Stimulated activated CD4-positive, alpha-beta T cell treated with anti-CD3 and anti-CD28 coated beads, Interleukin-12 subunit alpha, Interleukin-12 subunit beta, amount 100 ng/mL, for 48 hours (primary cell): Measurements from ENCODE around the gene LOXL4.

Experiments
- DNase-seq, 3 donors: peaks; one replicate each; pipeline ENCODE4 v3.0.0-alpha.2; 2020; ENCODE audit warnings: low read depth in 2 of 3, low spot score in 1 of 3

Gene LOXL4

DNA sequence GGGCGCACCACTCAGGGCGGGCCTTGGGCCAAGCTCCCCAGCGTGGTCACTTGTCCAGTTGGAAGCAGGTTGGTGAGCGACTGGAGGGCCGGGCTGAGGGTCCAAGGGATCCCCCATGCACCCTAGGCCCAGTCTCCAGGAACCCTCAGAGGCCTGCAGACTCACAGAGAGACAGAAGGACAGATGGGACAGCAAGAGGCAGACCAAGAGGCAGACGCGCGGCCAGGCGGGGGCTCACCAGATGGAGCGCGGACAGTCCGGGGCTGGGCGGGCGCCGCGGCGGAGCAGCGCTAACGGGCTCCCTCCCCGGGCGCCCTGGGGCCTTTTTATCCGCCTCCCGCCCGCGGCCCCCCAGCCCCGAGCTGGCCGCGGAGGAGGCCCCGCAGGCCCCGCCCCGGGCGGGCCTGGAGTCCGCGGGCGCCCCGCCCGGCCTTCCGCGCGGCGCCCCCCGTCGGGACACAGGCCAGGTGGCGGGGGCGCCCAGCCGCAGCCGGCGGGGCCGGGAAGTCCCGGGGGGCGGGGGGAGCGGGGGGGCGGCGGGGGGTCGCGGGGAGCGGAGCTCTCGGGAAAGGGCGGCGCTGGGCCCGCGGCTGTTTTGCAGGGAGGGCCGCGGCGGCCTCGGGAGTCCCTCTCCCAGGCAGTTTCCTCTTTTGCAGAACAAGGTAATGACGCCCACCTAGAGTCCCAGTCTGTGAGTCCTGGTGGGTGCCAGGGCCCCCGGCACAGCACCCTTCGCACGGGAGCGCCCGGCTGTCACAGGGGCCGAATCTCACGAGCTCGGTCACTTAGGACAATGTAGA, at the start of gene LOXL4:
LOXL4 (minus strand) TSS at position 301 of the 800 bp plus-strand sequence. CDS start 5,175 bp downstream, outside the sequence.
- no peak for DNase-seq

DNA sequence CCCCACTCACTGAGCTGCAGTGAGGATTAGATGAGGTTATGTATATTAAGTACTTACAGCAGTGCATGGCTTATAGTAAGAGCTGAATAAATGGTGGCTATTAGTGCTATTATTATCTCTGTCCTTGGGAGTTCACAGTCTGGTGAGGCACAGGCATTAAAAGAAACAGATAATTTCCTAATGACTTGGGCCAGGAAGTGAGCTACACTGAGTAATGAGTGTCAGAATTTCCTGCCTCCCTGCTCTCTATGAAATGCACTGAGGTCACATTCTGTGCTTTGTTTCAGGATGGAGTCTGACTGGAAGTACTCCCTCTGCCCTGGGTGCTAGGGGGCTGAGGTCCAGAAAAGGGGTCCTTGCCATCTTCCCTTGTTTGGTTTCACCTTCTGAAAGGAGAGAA, 48.7 kb upstream of the LOXL4 start:
- no peak for DNase-seq

DNA sequence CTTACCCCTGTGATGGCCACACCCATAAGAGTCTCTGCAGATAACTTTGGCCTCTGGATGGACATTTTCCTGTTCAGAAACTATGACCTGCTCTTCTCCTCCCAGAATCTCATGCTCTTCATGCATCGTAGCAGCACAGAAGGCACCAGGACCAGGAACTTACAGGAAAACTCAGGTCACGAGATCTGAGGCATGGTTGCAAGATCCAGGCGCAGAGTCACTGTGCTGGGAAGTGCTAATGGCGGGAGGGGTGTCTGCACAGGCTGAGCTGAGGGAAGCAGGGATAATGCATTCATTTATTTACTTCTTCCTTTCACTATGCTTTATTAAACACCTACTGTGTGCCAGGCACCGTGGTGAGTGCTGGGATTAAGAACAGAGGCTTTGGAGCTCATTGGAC, 48.2 kb upstream of the LOXL4 start:
- DNase-seq, result no peak

DNA sequence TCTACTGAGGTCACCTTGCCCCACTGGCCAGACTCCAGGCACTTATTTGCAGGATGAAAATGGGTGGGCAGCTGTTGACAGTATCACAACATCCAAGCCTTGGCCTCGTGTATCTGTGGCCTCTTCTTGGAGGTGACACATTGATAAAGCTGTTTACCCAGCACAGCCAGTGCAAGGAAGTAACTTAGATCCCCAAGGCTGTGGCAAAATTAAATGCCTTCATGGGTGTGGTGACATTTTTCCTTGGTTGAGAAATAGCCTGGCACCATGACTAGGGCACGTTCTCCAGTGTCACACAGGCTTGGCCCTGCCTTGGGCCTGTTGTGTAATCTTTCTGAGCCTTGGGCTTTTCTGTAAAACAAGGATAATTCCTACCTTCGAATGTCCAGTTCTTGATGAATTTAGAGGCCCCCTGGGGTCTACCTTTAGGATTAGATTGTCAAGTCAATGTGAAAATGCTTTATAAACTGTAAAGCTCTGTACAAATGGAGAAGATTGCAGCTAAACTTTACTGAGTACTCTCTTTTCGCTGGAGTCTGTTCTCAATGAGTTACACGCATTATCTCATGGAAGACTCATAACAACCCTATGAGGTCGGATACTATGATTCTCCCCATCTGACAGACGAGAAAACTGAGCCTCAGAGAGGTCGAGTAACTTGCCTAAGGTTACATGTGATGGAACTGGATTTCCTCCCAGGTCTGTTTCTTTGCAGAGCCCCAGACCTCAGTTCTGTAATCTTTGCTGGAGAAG, 46.7 kb upstream of the LOXL4 start:
- no peak for DNase-seq

DNA sequence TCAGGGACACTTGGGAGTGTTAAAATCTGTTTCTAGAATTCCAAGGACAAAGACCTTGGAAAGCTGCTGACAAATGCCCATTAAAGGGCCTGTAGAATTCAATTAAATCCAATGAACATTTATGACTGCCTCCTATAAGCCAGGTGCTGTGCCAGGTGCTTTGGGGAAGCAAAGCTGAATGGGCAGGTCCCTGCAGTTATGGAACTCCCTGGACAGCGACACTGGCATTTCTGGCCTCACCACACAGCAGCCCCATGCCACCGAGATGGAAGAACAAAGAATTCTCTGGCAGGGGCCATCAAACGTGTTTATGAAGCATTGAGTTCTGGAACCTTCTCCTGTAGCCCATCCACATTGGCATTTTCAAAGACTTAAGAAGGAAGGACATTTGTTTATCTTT, 45.6 kb upstream of the LOXL4 start:
- DNase-seq, result no peak

DNA sequence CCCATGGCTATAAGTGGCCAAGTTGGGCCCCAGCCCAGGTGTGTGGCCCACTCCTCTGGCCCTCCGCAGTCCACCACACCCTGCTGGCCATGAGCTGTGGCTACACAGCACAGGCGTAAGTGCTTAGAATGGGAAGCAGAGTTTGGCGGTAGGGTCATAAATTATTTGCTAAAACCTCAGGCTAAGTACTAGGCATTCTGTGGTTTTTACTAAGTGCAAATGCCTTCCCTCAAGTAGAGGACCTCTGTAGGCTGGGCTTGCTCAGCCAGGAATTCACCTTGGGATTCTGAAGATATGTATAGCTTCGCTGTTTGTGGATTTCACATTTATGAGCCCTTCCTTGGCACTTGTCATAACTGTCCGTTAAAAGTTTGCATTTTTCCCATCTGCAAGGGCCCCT, 44.8 kb upstream of the LOXL4 start:
- no peak for DNase-seq

DNA sequence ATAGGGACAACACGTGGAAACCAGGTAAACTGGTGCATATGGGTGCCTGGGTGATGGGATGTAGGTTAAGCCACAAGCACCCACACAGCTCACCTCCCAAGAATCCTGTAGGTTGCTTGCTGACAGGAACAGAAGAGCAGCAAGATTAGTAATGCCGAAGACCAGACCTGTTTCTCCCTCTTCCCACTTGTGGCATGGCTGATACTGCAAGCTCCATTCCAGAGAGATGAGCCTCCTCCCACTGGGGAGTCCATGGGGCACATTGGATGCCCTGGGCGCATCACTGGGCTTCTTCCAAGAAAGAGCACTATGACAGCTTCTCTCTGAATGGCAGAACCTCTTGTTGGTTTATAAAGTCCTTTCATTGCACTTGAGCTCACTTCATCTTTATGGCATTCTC, 44.4 kb upstream of the LOXL4 start:
- DNase-seq, result no peak

DNA sequence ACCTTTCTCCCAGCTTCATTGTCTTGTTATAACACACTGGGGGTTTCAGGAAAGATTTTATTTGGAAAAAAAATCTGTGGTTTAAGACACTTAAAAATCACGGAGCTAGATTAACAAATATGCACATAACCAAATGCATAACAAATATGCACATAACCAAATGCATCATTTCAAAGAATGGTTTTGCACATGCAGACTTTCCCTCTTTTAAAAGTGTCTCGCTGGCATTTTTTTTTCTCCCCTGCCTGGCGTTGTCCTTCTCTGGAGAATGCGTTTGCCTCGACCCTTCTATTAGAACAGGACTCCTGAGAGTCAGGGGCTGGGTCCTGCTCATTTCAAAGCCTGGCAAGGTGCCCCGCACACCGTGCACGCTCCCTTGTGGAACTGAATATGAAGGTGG, 42.7 kb upstream of the LOXL4 start:
- no peak for DNase-seq

DNA sequence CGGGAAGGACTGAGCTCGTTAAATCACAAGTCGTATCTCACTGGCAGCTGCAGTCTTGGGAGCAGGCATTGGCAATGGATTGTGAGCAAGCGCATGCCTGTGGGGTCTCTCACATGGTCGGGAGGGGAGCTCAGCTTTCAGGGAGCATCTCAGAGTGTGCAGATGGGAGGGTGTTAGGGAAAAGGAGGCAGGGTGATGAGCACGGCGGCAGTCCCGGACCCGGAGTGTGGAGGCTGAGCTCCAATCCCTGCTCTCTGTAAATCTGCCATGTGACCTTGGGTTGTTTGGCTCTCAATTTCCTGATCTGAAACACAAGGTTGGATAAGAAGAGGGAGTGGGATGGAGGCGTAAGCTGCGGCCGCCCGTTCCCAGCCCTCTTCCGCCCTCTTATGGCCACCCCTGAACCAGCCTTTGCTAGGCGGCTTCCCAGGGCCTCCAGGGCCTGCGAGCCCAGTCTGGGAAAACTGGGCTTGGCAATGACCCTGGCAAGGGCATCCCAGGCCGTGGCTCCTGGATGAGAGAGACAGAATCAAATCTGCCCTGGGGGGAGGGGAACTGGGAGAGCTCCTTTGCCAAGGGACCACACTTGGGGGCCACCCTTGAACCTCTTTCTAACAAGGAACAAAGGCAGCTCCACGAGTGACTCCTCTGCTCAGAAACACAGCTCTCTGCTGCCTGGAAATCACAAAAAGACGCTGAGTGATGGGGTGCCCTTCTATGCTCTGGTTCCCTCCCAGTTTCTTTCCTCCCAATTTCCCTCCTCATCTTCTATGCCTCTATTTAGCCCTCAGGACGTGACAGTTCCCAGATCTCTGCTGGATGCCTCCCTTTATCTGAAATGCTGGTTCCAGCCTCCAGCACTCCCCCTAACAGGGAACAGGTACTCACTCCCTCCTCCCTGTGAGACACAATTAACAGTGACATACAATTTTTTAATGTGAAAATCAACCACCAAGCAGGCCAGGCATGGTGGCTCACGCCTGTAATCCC, 41.7 kb upstream of the LOXL4 start:
- peak in 2 of 3 donors; percentile 20 to 23 for DNase-seq

DNA sequence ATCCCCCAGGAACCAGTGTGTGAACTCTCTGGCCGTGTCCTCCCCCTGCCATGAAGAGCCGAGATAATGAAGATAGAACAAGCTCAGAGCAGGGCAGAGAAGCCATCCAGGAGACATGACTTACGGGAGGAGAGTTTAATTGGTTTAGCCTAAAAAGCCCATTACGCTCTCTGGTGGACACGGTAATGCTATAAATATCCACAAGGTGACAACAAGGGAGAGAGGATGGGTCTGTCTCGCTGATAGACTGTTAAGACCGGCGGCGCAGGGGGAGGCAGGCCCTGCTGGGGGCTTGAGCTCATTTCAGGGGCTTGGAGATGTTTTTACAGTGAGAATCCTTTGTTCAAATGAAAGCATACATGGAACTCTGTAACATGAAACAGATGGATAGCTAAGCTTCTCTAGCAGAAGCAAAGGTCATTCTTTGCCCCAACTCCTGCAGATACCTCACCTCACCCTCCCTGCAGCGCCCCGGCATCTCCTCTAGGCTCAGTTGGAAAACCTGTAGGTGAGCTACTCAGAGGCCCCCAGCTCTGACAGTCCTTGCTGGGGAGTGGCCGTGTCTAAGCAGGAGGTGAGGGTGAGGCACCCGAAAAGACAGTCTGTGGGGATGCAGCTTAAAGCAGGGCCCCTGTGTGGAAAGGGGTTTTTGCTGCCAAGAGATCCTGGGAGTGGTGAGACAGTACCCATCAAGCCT, 40.8 kb upstream of the LOXL4 start:
- no peak for DNase-seq

DNA sequence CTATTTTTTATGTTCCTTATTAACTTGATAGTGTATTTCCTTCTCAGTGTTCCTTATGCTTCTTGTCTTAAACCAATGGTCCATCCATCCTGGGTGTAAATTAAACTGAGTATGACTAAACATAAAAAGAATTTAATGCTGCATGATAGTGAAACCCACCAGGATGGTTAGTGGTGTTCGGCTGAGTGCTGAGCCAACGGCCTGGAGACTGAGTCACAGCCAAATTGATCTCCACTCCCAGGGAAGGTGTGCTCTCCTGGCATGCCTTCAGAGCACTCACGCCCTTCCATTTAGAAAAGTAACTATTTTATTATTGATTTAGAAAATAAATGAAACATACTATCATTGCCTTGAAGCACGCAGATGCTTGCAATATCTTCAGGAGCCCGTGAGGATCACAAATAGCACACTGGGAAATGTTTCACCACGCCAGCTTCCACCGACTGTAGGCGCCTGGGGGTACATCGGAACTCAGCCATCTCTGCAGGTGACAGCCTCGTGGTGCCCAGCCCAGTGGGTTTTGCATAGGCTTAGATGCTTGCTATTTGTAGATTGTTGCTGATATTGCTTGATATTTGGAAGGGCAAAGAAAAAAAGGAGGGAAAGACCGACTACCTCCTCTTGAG, 40.0 kb upstream of the LOXL4 start:
- no peak for DNase-seq

DNA sequence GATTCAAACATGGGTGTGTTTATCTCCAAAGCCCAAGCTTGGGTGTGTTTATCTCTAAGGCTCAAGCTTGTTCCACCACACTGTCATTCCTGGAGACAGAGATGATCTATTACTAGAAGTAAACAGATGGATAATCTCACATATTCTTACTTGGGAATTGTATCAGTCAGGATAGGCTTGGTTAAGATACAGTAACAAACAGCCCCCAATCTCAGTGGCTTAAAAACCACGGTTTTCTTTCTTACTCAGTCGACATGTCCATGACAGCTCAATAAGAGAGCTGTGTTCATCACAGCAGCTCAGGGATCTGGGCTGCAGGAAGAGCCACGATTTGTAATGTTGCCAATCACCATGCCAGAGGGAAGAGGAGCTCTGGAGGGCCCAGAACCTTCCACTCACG, 38.5 kb upstream of the LOXL4 start:
- no peak for DNase-seq

DNA sequence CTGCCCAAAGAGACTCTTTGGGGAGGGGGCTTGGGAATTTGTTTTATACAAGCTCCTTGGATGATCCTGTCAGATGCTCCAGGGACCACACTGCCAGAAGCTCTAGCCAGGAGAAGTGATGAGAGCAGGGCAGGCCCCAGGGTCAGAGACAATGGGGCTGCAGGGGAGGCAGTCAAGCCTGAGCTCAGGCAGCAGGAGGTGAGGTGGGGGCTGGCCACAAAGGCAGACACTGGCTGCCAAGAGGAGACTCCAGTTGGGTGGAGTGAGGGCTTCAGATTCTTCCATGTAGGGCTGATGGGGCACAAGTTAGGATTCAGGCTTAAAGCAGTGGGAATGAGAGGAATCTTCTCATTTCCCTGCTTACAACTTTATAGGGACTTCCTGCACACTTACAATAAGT, 35.6 kb upstream of the LOXL4 start:
- DNase-seq, result no peak

DNA sequence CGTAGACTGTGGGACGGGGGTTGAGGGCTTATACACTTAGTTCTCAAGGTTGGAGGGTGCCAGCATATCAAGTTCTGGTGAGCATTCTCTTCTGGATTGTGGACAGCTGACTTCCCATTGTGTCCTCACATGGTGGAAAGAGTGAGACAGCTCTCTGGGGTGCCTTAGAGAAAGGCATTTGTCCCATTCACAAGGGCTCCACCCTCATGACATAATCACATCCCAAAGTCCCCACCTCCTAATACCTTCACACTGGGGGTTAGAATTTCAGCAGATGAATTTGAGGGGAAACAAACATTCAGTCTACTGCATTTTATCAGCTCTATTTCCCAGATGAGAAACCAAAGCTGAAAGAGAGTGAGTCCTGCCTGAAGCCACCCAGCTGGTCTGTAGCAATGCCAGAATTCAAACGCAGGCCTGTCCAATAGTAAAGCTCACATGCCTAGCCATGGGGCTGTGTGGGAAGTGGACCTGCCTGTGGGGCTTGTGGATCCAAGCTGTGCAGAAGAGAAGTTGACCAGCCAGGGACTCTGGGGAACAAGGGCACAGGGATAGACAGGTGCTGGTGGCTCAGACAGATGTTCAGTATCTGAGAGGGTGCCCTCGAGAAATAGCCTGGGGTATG, 34.9 kb upstream of the LOXL4 start:
- DNase-seq, result no peak

DNA sequence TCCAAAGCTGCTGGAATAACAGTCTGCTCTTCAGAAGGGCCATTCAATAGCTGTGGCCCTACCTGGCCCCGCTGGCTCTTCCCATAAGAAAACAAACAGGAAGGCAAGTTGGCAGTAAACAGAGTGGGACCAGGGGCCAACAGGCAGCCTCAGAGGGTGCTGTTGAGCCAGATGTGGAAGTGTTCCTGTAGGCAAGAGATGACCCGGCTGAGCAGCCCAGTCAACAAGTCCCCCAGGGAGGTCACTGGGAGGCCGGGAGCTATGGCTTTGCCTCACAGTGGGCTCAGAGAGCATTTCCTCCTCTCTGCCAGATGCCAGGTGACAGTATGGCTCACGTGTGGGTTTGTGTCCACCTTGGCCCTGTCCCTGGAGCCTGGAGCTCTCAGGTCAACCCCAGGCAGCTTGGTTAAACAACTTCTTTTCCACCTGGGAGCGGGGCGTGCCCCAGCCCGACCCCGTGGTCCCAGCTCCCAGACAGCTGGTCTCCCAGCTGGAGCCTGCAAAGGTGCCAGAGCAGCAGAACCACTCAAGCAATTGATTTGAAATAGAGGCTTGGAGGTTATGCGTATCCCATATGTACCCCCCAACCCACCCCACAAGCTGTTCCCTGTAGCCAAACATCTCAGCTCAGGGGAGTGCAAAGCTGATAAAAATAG, 33.8 kb upstream of the LOXL4 start:
- no peak for DNase-seq

DNA sequence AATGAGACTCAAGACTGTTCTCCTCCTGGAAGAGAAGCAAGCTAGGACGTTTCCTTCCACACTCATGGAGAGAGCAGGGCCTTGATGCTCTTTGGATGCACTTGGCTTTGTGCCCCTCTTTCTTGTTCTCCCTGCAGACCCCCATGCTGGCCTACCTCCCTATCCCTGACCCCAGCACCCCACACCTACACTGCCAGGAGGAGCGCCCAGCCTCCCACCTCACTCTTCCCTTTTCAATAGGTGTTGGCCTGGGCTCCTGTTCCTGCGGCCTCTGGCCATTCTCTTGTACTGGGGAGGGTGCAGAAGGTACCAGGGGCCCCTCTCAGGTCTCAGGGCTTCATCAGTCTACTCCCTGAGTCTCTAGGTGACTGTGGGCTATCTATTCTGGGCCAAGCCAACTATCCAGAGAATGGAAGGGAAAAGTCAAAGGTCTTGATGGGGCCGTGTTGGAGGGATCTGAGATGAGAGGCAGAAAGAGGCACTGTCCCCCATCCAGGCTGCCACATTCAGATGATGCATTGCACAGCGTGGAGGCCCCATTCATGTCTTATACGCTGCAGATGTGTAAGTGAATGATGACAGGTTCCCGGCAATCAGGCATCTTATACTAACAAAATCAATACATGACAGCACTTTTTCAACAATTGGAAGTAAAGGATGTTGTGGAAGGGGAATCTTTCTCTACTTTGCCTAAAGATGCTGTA, 32.7 kb upstream of the LOXL4 start:
- no peak for DNase-seq

DNA sequence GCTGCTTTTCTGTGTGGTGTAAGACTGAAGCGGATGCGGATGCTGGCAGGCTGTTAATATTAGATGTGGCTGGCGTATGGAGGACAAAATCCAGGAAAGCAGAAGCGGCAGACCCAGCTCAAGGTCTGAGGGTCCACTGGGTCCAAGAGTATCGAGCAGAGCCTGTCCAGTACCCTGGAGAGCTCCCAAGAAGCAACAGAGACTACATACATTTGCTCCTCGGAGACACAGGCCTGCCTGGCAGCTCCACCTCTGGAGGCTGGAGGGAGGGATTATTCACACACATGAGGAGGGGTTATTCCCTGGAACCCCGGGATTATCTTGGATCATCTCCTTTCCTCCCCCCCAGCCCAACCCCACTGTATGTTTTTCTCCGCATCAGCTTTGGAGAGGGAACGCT, 31.3 kb upstream of the LOXL4 start:
- DNase-seq, result no peak

DNA sequence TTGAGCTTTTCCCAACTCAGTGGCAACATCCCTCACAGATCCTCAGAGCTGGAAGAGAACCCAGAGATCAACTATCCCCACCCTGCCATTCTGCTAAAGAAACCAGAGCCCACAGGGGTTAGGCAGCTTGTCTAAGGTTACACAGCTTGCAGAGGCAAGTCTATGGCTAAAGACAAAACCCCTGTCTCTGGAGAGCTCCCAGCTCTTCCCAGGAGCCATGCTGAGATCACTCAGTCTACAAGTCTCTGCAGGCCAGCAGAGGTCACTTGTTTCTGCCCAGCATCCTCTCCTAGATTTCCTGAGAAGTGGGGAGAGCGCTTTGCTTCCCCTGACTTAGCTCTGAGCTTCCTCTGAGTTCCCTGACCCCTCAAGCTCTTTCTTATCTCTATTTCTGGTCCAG, 28.5 kb upstream of the LOXL4 start:
- no peak for DNase-seq

DNA sequence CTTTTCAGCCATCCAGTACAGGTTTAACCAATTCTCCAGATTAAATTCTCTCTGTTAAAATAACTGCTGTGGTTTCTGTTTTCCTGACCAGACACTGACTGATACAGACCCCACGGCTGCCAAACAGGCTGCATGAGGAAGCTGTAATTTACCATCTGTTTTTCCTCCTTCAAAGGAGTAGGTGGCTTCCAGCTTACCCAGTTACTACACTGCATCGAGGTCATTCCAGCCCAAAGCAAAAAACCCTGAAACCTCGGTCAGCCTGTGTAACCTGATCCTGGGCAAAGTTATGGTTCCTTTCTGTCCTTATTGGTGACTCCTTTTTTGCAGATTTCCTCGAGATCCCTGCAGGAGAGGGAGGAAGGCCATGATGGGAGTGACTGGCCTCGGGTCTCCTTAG, 27.9 kb upstream of the LOXL4 start:
- no peak for DNase-seq
